Neuron (in vitro differentiated cells): Measurements from ENCODE around the gene SNX19.

Experiments
- H2AFZ ChIP-seq: one replicate; pipeline ENCODE4 v1.6.1; 2013; ENCODE audit warnings: low read depth, mild to moderate bottlenecking, inconsistent platforms, low read length, moderate library complexity
- H3K27me3 ChIP-seq: one replicate; pipeline ENCODE4 v1.6.1; 2013; ENCODE audit warnings: low read length; ENCODE audit not compliant: insufficient read depth
- H3K36me3 ChIP-seq: one replicate; pipeline ENCODE4 v1.6.1; 2013; ENCODE audit warnings: low read length; ENCODE audit not compliant: insufficient read depth
- H3K4me1 ChIP-seq: one replicate; pipeline ENCODE4 v1.6.1; 2013; ENCODE audit warnings: low read length; ENCODE audit not compliant: insufficient read depth
- H3K4me3 ChIP-seq: 2 replicates; pipeline ENCODE4 v1.5.1; 2013; ENCODE audit warnings: mild to moderate bottlenecking, low read length, moderate library complexity
- H3K9me3 ChIP-seq: one replicate; pipeline ENCODE4 v1.6.1; 2013; ENCODE audit warnings: low read length

SNX19 gene

DNA sequence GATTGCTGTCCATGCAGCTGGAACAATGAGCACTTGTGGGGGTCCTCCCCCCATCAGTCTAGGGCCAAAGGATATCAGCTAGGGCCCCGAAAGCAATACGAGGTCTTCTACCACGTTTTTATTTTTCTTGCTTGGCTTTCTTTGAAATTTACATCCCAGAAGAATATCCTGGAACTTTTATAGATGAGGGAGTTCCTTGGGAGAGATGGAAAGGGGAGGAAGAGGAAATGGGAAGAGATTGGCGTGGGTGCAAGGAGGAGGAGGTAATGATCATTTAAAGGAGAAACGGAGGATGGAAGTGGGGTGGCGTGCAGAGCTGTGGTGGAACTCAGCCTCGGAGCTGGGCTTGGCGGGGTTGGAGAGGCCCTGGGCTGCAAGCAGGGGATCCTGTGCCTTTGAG is 90.3 kb downstream of the SNX19 start:
- H3K4me3 ChIP-seq: no peak overlapping the region
- peaks cover 10% of the 10 kb centered on the region for H3K4me1 ChIP-seq
- no peaks in the 10 kb centered on the region for H3K9me3 ChIP-seq
- no peaks in the 10 kb centered on the region for H3K36me3 ChIP-seq
- H3K27me3 ChIP-seq: no peaks in the 10 kb centered on the region
- H2AFZ ChIP-seq: no peak overlapping the region

DNA sequence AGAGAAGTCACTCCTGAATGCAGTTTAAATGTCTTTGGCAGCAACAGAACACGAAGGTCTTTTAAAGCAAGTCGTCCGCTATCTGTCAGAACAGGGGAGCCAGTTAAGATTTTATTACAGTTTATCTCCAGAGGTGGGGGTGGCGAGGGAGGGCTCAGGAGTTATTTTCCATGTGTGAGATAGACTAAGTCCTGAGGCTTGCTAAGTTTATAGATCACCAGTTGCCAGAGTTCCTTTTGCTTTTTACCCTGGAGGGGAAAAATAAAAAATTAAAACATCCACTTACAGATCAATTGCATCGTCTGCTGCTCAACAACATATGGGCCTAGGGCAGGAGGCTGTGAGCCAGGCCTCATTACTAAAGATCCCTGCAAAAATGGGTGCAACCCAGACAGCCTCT is 90.7 kb downstream of the SNX19 start:
- Histone ChIP-seq H3K27me3 (no peaks in the 10 kb centered on the region), H3K4me3 (no peak overlapping the region), H3K36me3 (no peaks in the 10 kb centered on the region), H2AFZ (no peak overlapping the region), H3K4me1 (peaks cover 13% of the 10 kb centered on the region), H3K9me3 (no peaks in the 10 kb centered on the region)
